Sigmoid colon (tissue), 7 donors: ENCODE data around the gene JMJD1C. TPM values are rescaled to one million over a fixed set of nuclear protein-coding genes. Genes with fewer than 3 reads are reported as not detected.

Experiments
- DNase-seq: peaks from one replicate; pipeline ENCODE4 v3.0.0-alpha.2; 2019
- H3K27ac ChIP-seq, 4 donors: fragments of 200-600 bp; sonication (generic); one replicate each; pipeline ENCODE4 v1.5.1; 2016 to 2019; ENCODE audit warnings: mild to moderate bottlenecking in 1 of 4
- H3K27me3 ChIP-seq, 3 donors: fragments of 200-600 bp; sonication (generic); one replicate each; pipeline ENCODE4 v1.5.1; 2019; ENCODE audit warnings: mild to moderate bottlenecking in 1 of 3
- H3K36me3 ChIP-seq, 4 donors: fragments of 200-600 bp; sonication (generic); one replicate each; pipeline ENCODE4 v1.5.1; 2016 to 2019
- H3K4me1 ChIP-seq, 4 donors: fragments of 200-600 bp; sonication (generic); one replicate each; pipeline ENCODE4 v1.5.1; 2017 to 2019
- H3K4me3 ChIP-seq, 4 donors: fragments of 200-600 bp; sonication (generic); one replicate each; pipeline ENCODE4 v1.5.1; 2017 to 2019; ENCODE audit warnings: mild to moderate bottlenecking in 2 of 4, moderate library complexity in 1 of 4
- H3K9me3 ChIP-seq, 4 donors: fragments of 200-600 bp in 3 of 4; sonication (generic) in 3 of 4; one replicate each; pipeline versions ENCODE4 v1.5.1 to v1.6.1; 2013 to 2019
- EP300 ChIP-seq, 4 donors: sonication (generic); formaldehyde crosslinking; IDR thresholded peaks; one replicate each; pipeline ENCODE4 v1.6.1; 2017; ENCODE audit warnings: antibody characterized with exemption in 4 of 4
- POLR2A ChIP-seq, 2 donors: fragments of 450-650 bp; IDR thresholded peaks; one replicate each; pipeline ENCODE4 v1.6.1; 2016; ENCODE audit warnings: antibody characterized with exemption in 2 of 2, mild to moderate bottlenecking in 2 of 2, moderate library complexity in 2 of 2
- POLR2AphosphoS5 ChIP-seq, 4 donors: sonication (generic); formaldehyde crosslinking; IDR thresholded peaks; one replicate each; pipeline ENCODE4 v1.6.1; 2017; ENCODE audit warnings: antibody characterized with exemption in 4 of 4
- WGBS, 2 donors: extraction: QIAGEN DNeasy Blood & Tissue Kit; methylation state at CpG; one replicate each; pipeline ENCODE4 v1.1.7; 2013; 5-methylcytosine and 5-hydroxymethylcytosine counted together
- intact Hi-C: fragments of 100-400 bp; cut with DNase I; formaldehyde crosslinking; loops from one replicate; pipeline ENCODE4 v1.15.1; 2023
- polyA plus RNA-seq, 3 donors: library from polyadenylated mRNA; stranded (reverse); fragments of 200-250 nt; gene quantifications; one replicate each; pipeline ENCODE4 v1.2.3, GENCODE V29; 2013
- total RNA-seq, 4 donors: library from RNA; depleted of rRNA; stranded (reverse); fragments of >200 nt; gene quantifications; one replicate each; pipeline ENCODE4 v1.1.0, GENCODE V29; 2016
- TF ChIP-seq, protein P1 (sequence below), 4 experiments: fragments of 450-650 bp in 3 of 4; fragments of 200-600 bp in 1 of 4; IDR thresholded peaks; one replicate each; pipeline ENCODE4 v1.5.1; 2016 to 2019; ENCODE audit warnings: antibody characterized with exemption in 4 of 4, mild to moderate bottlenecking in 3 of 4, moderate library complexity in 2 of 4
- donor health status: healthy with polysubstance abuse.
- donor health status: Bipolar disorder and iron deficiency.
- donor health status: healthy.

JMJD1C gene
- total and polyA plus RNA-seq, 7 donors: 13.2 to 134 (median 94.2) TPM

DNA sequence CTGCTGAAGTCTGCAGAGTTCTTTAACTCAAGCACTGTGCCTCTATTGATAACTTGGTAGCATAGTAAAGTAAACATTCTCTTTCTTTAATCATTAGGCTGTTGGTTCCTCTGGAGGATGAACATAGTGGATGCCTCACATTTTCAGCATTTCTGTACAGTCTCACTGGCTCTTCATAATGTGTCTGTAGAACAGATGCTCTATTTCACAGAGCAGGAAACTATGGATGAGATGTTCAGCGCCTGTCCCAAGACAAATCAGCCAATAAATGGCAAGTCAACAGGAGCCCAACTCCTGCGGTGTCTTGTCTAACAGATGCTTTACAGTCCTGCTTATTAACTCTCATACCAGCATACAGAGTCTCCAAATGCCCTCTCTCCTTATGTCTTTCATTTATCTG, 296.2 kb downstream of the JMJD1C start:
- TF ChIP-seq POLR2A (IDR thresholded peaks at IDR 0.05): no peak
- peak in 2 of 4 donors; percentile 17 to 48 for TF ChIP-seq POLR2AphosphoS5 (IDR thresholded peaks at IDR 0.05)
- H3K27ac ChIP-seq: peak overlapping the region in 3 of 4 donors; percentile 39 to 64 (median 60)
- DNase-seq: no peak
- H3K4me3 ChIP-seq: no peak overlapping the region
- 82 to 85% methylated on average over 2 of the region's 2 CpGs for WGBS, 2 donors
- no peaks in the 10 kb centered on the region for H3K27me3 ChIP-seq
- peaks cover 0 to 48% (median 29%) of the 10 kb centered on the region in 4 donors for H3K4me1 ChIP-seq
- no peaks in the 10 kb centered on the region for H3K9me3 ChIP-seq
- H3K36me3 ChIP-seq: peaks cover 0 to 19% (median 0%) of the 10 kb centered on the region in 4 donors
- intact Hi-C loops: loop anchor here (2.0 to 5.0 kb wide), 3 partner anchors 38 to 648 kb away; no protein-coding TSS in a partner anchor

DNA sequence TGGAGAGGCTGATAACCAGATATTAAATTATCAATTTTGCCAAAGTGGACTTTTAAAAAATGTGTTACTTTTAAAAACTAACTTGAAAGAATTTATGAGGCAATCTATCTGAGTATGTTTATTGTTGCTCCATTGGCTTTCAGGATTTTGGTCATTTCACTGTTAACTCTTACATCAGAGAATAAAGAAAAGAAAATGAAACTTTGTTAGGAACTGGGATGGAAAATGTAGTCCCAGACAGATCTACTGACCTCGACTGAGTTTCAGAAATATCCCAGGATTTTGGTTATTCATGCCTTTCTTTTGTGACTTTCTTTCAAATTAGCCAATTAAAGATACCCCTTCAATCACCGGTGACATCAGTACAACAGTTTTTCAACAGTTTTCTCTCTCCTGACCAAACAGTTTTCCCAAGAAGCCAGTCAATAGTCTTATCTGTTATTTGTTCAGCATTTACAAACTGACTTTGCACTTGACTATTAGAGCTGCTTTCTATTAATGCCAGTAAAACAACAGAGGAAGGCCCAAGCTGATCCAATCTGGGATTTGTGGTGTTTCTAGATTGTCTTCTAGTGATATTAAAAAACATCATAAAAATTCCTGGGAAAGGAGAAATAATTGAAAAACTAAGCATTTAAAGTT, 296.8 kb downstream of the JMJD1C start:
- peaks cover 0 to 15% (median 0%) of the 10 kb centered on the region in 4 donors for H3K36me3 ChIP-seq
- no peak for DNase-seq
- WGBS, 2 donors: 61 to 70% methylated on average over 2 of the region's 2 CpGs
- no peaks in the 10 kb centered on the region for H3K9me3 ChIP-seq
- no peak overlapping the region for H3K4me3 ChIP-seq
- no peaks in the 10 kb centered on the region for H3K27me3 ChIP-seq
- peak overlapping the region; percentile 8 to 64 (median 50) for H3K27ac ChIP-seq
- peaks cover 0 to 54% (median 34%) of the 10 kb centered on the region in 4 donors for H3K4me1 ChIP-seq
- TF ChIP-seq EP300 (IDR thresholded peaks at IDR 0.05): no peak
- TF ChIP-seq, protein P1, sequence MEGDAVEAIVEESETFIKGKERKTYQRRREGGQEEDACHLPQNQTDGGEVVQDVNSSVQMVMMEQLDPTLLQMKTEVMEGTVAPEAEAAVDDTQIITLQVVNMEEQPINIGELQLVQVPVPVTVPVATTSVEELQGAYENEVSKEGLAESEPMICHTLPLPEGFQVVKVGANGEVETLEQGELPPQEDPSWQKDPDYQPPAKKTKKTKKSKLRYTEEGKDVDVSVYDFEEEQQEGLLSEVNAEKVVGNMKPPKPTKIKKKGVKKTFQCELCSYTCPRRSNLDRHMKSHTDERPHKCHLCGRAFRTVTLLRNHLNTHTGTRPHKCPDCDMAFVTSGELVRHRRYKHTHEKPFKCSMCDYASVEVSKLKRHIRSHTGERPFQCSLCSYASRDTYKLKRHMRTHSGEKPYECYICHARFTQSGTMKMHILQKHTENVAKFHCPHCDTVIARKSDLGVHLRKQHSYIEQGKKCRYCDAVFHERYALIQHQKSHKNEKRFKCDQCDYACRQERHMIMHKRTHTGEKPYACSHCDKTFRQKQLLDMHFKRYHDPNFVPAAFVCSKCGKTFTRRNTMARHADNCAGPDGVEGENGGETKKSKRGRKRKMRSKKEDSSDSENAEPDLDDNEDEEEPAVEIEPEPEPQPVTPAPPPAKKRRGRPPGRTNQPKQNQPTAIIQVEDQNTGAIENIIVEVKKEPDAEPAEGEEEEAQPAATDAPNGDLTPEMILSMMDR (IDR thresholded peaks at IDR 0.05): no peak
- TF ChIP-seq POLR2AphosphoS5 (IDR thresholded peaks at IDR 0.05): no peak
- no peak for TF ChIP-seq POLR2A (IDR thresholded peaks at IDR 0.05)
- intact Hi-C loops: loop anchor here (2.0 to 5.0 kb wide), 3 partner anchors 38 to 648 kb away; no protein-coding TSS in a partner anchor

DNA sequence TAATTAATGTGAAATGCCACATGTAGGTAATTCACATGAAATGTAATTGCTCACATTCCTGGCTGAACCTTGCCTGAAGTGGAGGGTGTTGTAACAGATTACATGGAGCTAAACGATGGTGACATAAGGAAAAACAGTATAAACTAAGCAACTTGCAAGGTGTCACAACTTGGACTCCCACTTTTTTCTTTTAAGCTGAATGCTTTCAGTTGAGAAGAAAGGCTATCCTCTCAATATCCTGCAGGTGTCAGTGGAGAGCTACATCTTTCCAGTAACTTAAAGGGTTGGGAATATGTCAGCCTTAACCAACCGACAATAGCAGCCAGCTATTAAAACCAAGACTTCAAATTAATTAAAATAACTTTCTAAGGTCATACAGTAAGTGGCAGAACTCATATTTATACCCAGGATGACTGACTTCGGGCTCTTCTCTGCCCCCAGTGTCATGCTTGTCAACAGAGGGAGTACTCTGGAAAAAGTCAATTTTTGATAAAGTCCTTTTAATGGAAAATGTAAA, 299.0 kb downstream of the JMJD1C start:
- TF ChIP-seq POLR2AphosphoS5 (IDR thresholded peaks at IDR 0.05): peak in 2 of 4 donors; percentile 28 to 42
- TF ChIP-seq, protein P1 (IDR thresholded peaks at IDR 0.05): peak; percentile 71 to 89 (median 78)
- no peak for TF ChIP-seq EP300 (IDR thresholded peaks at IDR 0.05)
- no peak for TF ChIP-seq POLR2A (IDR thresholded peaks at IDR 0.05)
- Histone ChIP-seq H3K36me3 (peaks cover 0 to 7% (median 0%) of the 10 kb centered on the region in 4 donors), H3K27me3 (no peaks in the 10 kb centered on the region), H3K27ac (peak overlapping the region in 2 of 4 donors; percentile 39 to 60), H3K4me3 (no peak overlapping the region), H3K4me1 (peaks cover 0 to 41% (median 27%) of the 10 kb centered on the region in 4 donors), H3K9me3 (no peaks in the 10 kb centered on the region)
- WGBS, 2 donors: 10 to 29% methylated on average over 3 of the region's 3 CpGs
- no peak for DNase-seq
- intact Hi-C loops: loop anchor here (2.0 to 5.0 kb wide), 3 partner anchors 41 to 651 kb away; no protein-coding TSS in a partner anchor

DNA sequence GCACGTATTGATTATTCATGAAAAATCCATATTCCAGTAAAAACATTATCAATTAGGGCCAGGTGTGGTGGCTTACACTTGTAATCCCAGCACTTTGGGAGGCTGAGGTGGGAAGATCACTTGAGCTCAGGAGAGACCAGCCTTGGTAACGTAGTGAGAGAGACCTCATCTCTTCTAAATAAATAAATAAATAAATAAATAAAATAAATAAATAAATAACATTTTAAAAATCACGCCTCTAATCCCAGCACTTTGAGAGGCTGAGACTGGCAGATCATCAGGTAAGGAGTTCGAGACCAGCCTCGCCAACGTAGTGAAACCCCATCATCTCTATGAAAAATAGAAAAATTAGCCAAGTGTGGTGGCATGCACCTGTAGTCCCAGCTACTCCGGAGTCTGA, 300.5 kb downstream of the JMJD1C start:
- H3K4me3 ChIP-seq: no peak overlapping the region
- no peaks in the 10 kb centered on the region for H3K27me3 ChIP-seq
- intact Hi-C loops: loop anchor here (5.0 kb wide), 2 partner anchors 42 to 652 kb away; no protein-coding TSS in a partner anchor
- peaks cover 0 to 7% (median 0%) of the 10 kb centered on the region in 4 donors for H3K36me3 ChIP-seq
- no peak for TF ChIP-seq POLR2AphosphoS5 (IDR thresholded peaks at IDR 0.05)
- TF ChIP-seq POLR2A (IDR thresholded peaks at IDR 0.05): no peak
- no peak overlapping the region for H3K27ac ChIP-seq
- H3K9me3 ChIP-seq: no peaks in the 10 kb centered on the region
- peaks cover 0 to 26% (median 13%) of the 10 kb centered on the region in 4 donors for H3K4me1 ChIP-seq
- 95 to 97% methylated on average over 7 of the region's 7 CpGs for WGBS, 2 donors
- no peak for DNase-seq

DNA sequence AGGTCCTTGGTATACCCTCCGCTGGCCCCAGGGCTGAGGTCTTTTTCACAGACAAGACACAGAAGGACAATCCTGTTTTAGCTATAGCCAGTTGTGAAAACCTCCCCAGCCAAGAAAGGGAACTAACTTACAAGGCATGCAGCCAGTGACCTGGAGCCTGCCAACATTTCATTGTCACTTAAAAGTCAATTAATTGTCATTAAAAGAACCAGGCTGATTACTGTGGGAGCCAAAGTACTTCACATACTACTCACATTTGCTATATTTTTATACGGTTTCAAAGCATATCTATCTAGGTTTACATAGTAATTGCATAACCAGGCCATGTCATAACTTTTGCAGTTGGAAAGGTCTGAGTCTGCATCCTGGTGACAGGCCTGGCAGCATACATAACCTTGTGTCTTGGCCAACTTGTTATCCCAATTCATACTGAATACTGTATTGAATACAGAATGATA, 301.6 kb downstream of the JMJD1C start:
- peaks cover 0 to 7% (median 0%) of the 10 kb centered on the region in 4 donors for H3K36me3 ChIP-seq
- no peak overlapping the region for H3K4me3 ChIP-seq
- intact Hi-C loops: no loop called here
- no peaks in the 10 kb centered on the region for H3K9me3 ChIP-seq
- H3K27me3 ChIP-seq: no peaks in the 10 kb centered on the region
- TF ChIP-seq, protein P1 (IDR thresholded peaks at IDR 0.05): no peak
- TF ChIP-seq POLR2AphosphoS5 (IDR thresholded peaks at IDR 0.05): peak in 1 of 4 donors; percentile 15
- TF ChIP-seq POLR2A (IDR thresholded peaks at IDR 0.05): no peak
- WGBS, 2 donors: 62 to 78% methylated on average over 2 of the region's 2 CpGs
- no peak for DNase-seq
- peaks cover 0 to 15% (median 7%) of the 10 kb centered on the region in 4 donors for H3K4me1 ChIP-seq
- H3K27ac ChIP-seq: peak overlapping the region in 2 of 4 donors; percentile 13 to 54
